ENCODE measurements around the gene MCC.

GRCh38 chr5:113218906-113219517, 269.2 kb downstream of the MCC start:
- no peak for TF ChIP-seq CTCF (IDR thresholded peaks at IDR 0.05)
- no peak for TF ChIP-seq POLR2AphosphoS5 (IDR thresholded peaks at IDR 0.05)

Data from breast epithelium (tissue), 3 donors.